A673 (cell line): ENCODE results near the gene CLTB. TPM values are rescaled to one million over a fixed set of nuclear protein-coding genes. Genes with fewer than 3 reads are reported as not detected.

Source experiments
- BruUV-seq: library from RNA; stranded (reverse); fragments of 400-500 nt; replicated peaks from 2 replicates; lab custom pipeline; 2021; lab: Mats Ljungman, UMichigan
- CTCF ChIA-PET: fragments of 300-600 bp; sonication (Branson Sonifier 250); formaldehyde crosslinking; loops from one replicate; lab custom pipeline; 2022; ENCODE audit warnings: antibody characterized with exemption; lab: Charles Lee
- POLR2A ChIA-PET: fragments of 300-600 bp; sonication (Branson Sonifier 250); formaldehyde crosslinking; loops from one replicate; lab custom pipeline; 2022; ENCODE audit warnings: antibody characterized with exemption; ENCODE audit not compliant: low non-redundant PET; lab: Charles Lee
- DNase-seq: peaks from one replicate; pipeline ENCODE4 v3.0.0-alpha.2; 2015; ENCODE audit warnings: low spot score
- H3K27ac ChIP-seq: fragments of 200-600 bp; sonication (generic); 2 replicates; pipeline ENCODE4 v1.5.1; 2016; ENCODE audit warnings: mixed run types, low read depth, mild to moderate bottlenecking, mixed read lengths, antibody characterized with exemption, low read length; ENCODE audit not compliant: poor library complexity, severe bottlenecking
- H3K27me3 ChIP-seq: fragments of 200-600 bp; sonication (generic); replicated peaks from 2 replicates; pipeline ENCODE4 v1.6.1; 2017; ENCODE audit warnings: mixed run types, low read depth, mild to moderate bottlenecking, mixed read lengths, antibody characterized with exemption, low read length; ENCODE audit not compliant: insufficient read depth, poor library complexity
- H3K36me3 ChIP-seq: fragments of 200-600 bp; sonication (generic); 2 replicates; pipeline ENCODE4 v1.6.1; 2016; ENCODE audit warnings: mixed run types, mild to moderate bottlenecking, mixed read lengths, antibody characterized with exemption, low read length; ENCODE audit not compliant: insufficient read depth, poor library complexity, severe bottlenecking
- H3K4me1 ChIP-seq: fragments of 200-600 bp; sonication (generic); 2 replicates; pipeline ENCODE4 v1.6.1; 2017; ENCODE audit warnings: mixed run types, mild to moderate bottlenecking, mixed read lengths, antibody characterized with exemption, low read length; ENCODE audit not compliant: insufficient read depth, poor library complexity, severe bottlenecking
- H3K4me3 ChIP-seq: fragments of 200-600 bp; sonication (generic); 2 replicates; pipeline ENCODE4 v1.5.1; 2016; ENCODE audit warnings: low read depth, mixed run types, mild to moderate bottlenecking, mixed read lengths, low read length; ENCODE audit not compliant: poor library complexity, severe bottlenecking
- H3K9me3 ChIP-seq: fragments of 200-600 bp; sonication (generic); 2 replicates; pipeline ENCODE4 v1.6.1; 2016; ENCODE audit warnings: mixed run types, low read depth, mild to moderate bottlenecking, mixed read lengths, antibody characterized with exemption, low read length; ENCODE audit not compliant: poor library complexity, severe bottlenecking
- EZH2 ChIP-seq: fragments of 200-600 bp; sonication (generic); IDR thresholded peaks from 2 replicates; pipeline ENCODE4 v1.6.1; 2017; ENCODE audit warnings: borderline replicate concordance, low read depth, mild to moderate bottlenecking, mixed read lengths, antibody characterized with exemption, low read length; ENCODE audit not compliant: poor library complexity, severe bottlenecking
- intact Hi-C: fragments of 100-400 bp; cut with micrococcal nuclease; formaldehyde crosslinking; loops from one replicate; pipeline ENCODE4 v1.10.0; 2022; ENCODE audit not compliant: unreplicated experiment
- total RNA-seq: library from RNA; stranded (reverse); gene quantifications from 2 replicates; pipeline ENCODE4 v1.2.3, GENCODE V29; 2021
- TF ChIP-seq, protein P1 (sequence below): fragments of 300-800, 200-600 bp; sonication (generic); conservative IDR thresholded peaks from 2 replicates; pipeline ENCODE4 v1.5.1; 2017; ENCODE audit warnings: low read depth, mild to moderate bottlenecking, antibody characterized with exemption, low read length, moderate library complexity, mixed read lengths

Gene CLTB
- total RNA-seq, 1 experiment from 2014 or later, result 61.8 TPM

DNA sequence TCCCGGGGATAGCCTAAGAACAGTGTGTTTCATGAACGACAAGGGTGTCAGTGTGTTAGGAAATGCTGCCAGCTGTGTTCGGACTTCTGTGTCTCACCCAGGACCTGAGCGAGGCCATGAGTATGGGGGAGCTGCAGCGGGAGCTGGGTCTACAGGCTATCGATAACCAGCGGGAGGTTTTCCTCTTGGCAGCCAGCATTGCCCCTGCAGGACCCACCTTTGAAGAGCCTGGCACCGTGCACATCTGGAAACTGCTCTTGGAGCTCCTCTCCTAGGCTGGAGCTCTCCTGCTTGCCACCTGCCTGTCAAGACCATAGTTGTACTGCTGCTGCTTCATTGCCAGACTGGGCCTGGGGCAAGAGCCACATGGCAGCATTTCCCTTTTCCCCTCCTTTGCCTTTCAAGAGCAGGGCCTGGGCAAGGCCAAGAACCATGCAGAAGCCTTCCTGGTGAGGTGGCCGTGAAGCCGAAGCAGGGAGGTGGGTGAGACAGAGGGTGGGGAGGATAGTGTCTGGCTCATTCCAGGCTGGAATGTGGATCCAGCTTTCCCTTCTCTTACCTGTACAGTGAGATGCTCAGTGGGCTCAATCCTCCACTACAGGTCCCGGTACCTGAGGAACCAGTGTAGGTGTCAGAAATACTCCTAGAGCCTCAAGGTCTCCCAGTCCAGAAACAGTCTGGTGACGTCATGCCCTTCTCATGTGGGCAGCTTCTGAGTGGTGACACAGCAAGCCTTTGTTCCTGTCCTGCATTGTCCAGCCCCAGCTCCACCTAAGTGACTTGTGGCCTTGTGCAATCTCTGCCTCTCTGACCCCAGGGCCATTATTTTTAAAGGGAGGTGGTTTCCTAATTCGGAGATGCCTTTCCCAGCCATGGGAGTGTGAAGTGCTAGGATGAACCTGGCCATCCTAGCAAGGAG lies 44.5 kb downstream of the CLTB start:
- DNase-seq, result no peak
- Histone ChIP-seq H3K36me3 (peaks cover 4% of the 10 kb centered on the region), H3K27ac (no peak overlapping the region), H3K4me1 (no peaks in the 10 kb centered on the region), H3K27me3 (no peaks in the 10 kb centered on the region), H3K4me3 (no peak overlapping the region), H3K9me3 (no peaks in the 10 kb centered on the region)
- intact Hi-C loops, result no loop called here
- CTCF ChIA-PET, result no interaction called here
- BruUV-seq, result no TSS peak
- TF ChIP-seq EZH2, result no peak
- TF ChIP-seq, protein P1, sequence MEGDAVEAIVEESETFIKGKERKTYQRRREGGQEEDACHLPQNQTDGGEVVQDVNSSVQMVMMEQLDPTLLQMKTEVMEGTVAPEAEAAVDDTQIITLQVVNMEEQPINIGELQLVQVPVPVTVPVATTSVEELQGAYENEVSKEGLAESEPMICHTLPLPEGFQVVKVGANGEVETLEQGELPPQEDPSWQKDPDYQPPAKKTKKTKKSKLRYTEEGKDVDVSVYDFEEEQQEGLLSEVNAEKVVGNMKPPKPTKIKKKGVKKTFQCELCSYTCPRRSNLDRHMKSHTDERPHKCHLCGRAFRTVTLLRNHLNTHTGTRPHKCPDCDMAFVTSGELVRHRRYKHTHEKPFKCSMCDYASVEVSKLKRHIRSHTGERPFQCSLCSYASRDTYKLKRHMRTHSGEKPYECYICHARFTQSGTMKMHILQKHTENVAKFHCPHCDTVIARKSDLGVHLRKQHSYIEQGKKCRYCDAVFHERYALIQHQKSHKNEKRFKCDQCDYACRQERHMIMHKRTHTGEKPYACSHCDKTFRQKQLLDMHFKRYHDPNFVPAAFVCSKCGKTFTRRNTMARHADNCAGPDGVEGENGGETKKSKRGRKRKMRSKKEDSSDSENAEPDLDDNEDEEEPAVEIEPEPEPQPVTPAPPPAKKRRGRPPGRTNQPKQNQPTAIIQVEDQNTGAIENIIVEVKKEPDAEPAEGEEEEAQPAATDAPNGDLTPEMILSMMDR, result no peak
- POLR2A ChIA-PET, result no interaction called here

DNA sequence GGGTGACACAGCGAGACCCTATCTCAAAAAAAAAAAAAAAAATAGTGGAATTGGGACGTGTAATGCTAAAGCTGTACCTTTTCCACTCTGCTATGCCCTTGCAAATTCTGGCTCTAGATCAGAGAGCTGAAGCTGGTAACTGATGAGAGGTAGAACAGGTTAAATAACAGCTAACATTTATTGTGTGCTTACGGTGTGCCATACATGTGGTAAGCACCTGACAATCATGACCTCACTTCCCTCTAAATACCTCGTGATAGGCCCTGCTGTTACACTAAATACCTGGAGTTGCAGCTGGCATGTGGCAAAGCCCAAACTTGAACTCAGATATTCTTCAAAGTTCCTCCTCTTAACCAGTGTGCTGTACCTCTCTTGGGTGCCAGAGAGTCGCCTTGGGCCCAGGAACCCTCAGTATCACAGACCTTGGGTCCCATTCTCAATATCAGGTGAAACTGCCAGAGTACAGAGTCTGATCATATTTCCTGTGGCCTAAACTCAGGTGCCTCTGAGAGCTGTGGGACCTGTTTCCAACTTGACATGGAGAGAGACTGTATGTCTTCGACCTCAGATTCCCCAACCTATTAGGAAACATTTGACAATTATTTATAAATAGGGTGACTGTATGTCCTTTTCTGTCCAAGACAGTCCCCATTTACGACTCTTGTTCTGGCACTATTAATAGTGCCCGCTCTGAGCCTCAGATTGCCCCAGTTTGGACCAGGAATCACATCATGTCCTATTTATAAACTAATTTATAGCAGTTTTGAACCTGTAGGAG lies 46.2 kb downstream of the CLTB start:
- no TSS peak for BruUV-seq
- Histone ChIP-seq H3K9me3 (no peaks in the 10 kb centered on the region), H3K27ac (no peak overlapping the region), H3K4me1 (no peaks in the 10 kb centered on the region), H3K36me3 (peaks cover 4% of the 10 kb centered on the region), H3K4me3 (no peak overlapping the region), H3K27me3 (no peaks in the 10 kb centered on the region)
- ChIA-PET CTCF (no interaction called here), POLR2A (no interaction called here)
- intact Hi-C loops, result no loop called here
- no peak for TF ChIP-seq EZH2
- TF ChIP-seq, protein P1, result no peak
- DNase-seq, result no peak

DNA sequence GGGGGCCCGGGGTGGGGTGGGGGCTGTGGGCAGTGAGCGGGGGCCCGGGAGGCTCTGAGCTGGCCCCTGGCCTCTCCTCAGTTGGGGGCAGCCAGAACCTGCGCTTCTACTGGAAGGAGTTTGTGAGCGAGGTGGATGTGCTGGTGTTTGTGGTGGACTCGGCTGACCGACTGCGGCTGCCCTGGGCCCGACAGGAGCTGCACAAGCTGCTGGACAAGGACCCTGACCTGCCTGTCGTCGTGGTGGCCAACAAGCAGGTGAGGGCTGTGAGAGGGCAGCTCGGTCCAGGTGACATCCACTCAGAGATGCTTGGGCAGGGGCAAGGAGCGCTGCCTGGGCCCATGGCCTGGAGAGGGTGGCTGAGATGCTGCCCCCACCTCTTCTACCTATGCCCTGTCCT lies 47.6 kb downstream of the CLTB start:
- intact Hi-C loops, result no loop called here

More for the DNA sequence above, 47.6 kb downstream of the CLTB start:
- no peak overlapping the region for H3K27ac ChIP-seq
- no peak for DNase-seq
- no peaks in the 10 kb centered on the region for H3K9me3 ChIP-seq
- BruUV-seq, result no TSS peak
- H3K4me1 ChIP-seq, result no peaks in the 10 kb centered on the region
- TF ChIP-seq, protein P1, result no peak
- TF ChIP-seq EZH2, result no peak
- H3K27me3 ChIP-seq, result no peaks in the 10 kb centered on the region
- ChIA-PET POLR2A (interaction anchor here (0.6 kb wide), 1 partner anchor 26 kb away, joined by 11 read pairs; no protein-coding TSS in a partner anchor), CTCF (no interaction called here)
- peaks cover 4% of the 10 kb centered on the region for H3K36me3 ChIP-seq
- no peak overlapping the region for H3K4me3 ChIP-seq
